Erythroblast (primary cell): Measurements from ENCODE around the gene PLEKHG1.

Experiments used
- GATA1 ChIP-seq: IDR thresholded peaks from 2 replicates; pipeline ENCODE4 v1.6.1; 2011; ENCODE audit warnings: low read depth, mild to moderate bottlenecking, control low read depth, low read length, moderate library complexity
- POLR2A ChIP-seq: IDR thresholded peaks from 2 replicates; pipeline ENCODE4 v1.6.1; 2011; ENCODE audit warnings: mild to moderate bottlenecking, low read length

GRCh38 chr6:150622941-150623874, 23.5 kb downstream of the PLEKHG1 start:
- TF ChIP-seq POLR2A (no peak), GATA1 (no peak)
